Thyroid gland (tissue), 4 donors: ENCODE data around the gene DMD.

Experiments used
- CTCF ChIP-seq, 6 experiments: fragments of 200-600 bp in 3 of 6; fragments of 450-650 bp in 3 of 6; sonication (generic) in 3 of 6; IDR thresholded peaks; one replicate each; pipeline ENCODE4 v1.5.1; 2016 to 2019; ENCODE audit warnings: antibody characterized with exemption in 6 of 6, mild to moderate bottlenecking in 2 of 6, inconsistent platforms in 1 of 6, moderate library complexity in 1 of 6
- POLR2A ChIP-seq, 2 donors: fragments of 450-650 bp; IDR thresholded peaks; one replicate each; pipeline ENCODE4 v1.6.1; 2017; ENCODE audit warnings: antibody characterized with exemption in 2 of 2, mild to moderate bottlenecking in 2 of 2, moderate library complexity in 1 of 2

GRCh38 chrX:31222946-31223345, 1988.4 kb downstream of the DMD start:
- no peak for TF ChIP-seq CTCF (IDR thresholded peaks at IDR 0.05)
- no peak for TF ChIP-seq POLR2A (IDR thresholded peaks at IDR 0.05)
